ENCODE results near the gene PKDCC.
"Not testable (repeated sequence)": the region's sequence is repeated elsewhere in the genome, so short reads cannot be mapped to it uniquely, and the experiment has no call there.

PKDCC gene

DNA sequence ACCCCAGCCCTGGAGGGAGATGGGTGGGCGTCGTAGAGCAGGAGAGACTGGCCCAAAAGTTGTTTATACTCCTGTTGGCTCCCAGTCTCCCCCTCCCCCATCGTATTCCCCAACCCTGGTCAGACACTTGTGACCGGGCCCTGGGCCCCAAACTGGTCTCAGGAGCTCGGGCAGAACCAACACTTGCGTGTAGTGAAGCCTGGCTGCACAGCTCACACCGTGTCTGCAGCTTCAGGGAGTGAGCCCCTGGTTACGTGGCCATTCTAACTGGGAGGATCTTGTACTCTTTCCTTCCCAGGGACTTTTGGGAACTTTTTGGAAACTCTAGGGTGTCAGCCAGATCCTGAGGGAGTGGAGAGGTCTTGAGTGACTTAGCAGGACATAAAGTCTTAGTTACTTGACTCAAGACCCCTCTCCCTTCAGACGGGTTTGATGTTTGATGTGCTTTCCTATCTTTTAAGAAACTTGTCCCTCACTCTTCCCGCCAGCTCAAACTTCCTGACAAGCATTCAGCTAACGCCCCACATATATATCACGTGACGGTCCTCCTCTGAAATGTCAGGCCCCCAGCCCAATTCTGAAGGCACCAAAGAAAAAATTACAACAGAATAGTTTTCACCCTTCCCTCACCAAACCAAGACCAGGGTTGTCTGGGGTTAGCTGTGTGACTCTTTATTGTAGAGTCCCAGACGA is 2.3 kb downstream of the PKDCC start:
- DNase-seq, result no peak

DNA sequence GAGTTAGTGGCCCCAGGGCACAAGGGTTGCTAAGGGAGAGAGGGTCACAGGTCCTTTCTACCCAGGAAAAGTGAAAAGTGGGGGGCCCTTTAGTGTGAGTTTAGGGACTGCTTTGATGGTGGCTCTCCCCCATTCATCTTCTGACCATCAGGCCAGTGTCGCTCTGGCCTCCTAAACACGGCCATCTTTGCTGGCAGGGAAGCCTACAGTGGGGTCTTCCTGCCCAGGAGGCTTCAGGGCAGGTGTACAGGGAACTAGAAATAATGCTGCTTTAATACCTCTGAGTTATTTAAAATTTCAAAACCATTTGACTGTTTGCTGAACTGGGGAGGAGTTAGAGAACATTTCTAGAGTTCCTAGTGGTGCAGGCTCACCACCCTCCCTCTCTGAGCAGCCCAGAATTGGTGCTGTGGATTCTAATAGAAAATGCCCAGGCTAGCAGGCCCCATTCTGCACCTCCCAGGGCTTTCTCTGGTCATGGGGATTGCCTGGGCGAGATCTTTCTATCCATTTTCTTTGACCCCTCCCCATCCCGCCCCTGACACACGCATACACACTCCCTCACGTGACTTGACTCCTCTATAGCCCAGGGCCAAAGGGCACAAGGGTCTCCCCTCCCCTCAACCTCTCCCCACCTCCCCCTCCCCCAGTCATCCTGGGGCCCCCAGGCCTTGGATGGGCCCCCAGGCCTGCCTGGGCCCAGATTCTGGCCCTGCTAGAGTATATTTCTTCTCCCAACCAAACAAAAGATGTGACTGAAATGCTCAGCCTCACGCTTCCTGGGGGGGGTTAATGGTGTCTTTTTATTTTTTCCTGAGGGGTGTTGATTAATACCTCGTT is 3.1 kb downstream of the PKDCC start:
- DNase-seq, result no peak

DNA sequence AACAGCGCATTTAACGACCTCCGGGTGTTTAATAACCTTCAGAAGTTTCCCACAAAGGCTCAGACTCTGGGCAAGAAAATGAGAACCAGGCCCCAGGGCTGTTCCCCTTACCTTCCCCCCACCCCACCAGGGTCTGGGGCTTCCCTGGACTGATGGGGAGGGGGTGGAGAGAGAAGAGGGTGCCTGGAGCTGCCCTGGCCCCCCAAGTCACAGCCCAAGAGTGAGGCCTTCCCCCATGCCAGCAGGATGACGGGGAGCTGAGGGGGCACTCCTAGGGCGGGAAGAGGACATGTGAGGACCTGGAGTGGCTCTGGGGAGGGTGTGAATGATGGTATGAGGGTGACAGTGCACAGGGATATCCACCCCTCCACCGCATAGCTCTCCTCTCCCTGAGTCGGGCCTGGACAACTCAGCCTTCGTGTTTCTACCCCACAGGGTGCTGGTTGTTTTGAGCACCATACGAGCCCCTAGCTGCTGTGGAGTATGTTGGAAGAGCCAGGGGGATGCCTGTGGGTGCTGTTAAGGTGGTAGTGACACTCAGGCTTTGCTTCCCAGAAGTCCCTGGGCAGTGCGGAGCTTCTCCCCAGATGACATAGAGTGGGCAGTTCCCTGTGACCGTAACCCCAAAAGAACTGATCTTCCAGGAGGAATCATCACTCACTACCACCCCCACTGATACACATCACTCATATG is 3.9 kb downstream of the PKDCC start:
- DNase-seq, result no peak

DNA sequence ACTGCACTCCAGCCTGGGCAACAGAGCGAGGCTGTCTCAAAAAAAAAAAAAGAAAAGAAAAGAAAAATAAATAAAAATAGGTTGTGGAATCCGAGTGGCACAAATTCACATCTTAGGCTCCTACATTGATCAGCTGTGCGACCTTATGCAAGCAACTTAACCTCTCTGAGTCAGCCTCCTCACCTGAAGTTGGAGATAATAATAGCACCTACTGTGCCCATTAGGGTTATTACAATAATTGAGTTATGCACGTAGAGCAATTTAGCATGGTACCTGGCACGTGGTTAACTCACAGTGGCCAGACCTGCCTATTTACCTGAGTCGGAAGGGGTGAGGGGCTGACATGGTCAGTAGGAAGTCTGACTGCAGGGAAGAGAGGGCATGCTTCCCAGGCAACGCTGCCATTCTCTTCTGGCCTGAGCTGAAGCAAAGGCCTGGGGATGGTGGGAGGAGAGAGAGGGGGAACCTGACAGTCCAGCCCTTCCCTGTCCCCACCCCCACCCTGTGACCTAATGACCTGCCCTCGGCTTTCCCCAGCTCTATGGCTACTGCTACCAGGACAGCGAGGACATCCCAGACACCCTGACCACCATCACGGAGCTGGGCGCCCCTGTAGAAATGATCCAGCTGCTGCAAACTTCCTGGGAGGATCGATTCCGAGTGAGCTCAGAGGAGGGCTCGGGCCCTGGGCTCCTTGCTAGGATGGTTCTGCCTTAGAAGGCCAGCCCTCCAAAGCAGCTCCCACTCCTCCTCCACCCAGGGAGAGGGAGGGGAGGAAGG is 5.1 kb downstream of the PKDCC start:
- no peak for DNase-seq

DNA sequence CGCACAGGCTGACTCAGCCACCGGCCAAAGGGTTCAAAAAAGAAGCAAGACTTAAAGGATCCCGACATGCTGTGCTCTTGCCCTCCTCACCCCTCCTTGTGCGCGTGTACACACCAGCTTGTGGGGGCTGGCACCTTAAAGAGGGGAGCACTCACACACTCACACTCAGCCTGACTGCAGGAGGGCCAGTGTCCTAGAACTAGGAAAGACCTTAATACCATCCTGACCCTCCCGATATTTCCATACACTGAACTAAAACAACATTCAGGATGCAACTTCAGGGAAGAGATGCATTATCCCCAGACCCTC is 5.6 kb downstream of the PKDCC start:
- DNase-seq, result no peak

DNA sequence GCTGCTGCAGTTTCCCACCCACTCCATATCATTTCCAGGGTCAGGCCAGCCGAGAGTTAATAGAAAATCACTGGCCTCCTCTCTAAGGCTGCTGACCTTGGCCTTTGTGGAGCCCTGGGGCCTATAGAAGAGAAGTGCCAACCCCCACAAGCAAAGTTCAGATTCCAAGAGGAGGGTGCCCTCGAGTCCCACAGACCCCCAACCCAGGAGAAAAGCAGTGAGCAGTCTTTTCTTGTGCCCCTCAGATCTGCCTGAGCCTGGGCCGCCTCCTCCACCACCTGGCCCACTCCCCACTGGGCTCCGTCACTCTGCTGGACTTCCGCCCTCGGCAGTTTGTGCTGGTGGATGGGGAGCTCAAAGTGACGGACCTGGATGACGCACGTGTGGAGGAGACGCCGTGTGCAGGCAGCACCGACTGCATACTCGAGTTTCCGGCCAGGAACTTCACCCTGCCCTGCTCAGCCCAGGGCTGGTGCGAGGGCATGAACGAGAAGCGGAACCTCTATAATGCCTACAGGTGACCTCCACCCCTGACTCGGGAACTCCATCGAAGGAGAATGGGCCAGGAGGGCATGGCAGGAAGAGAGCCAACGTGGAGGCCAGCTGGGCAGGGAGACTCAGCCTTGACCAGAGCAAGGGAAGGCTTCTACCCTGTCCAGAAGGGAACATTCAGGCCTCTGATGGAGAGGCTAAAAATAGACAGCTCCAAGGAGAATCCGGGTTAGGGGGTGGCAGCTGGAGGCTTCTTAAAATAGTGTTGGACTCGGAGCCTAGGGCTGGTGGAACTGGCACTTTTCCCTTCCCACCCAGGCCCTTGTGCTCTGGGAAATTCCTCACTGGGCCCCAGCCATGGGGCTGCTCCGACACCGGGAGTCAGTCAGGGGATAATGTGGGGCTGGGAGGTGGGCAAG is 6.2 kb downstream of the PKDCC start:
- no peak for DNase-seq

DNA sequence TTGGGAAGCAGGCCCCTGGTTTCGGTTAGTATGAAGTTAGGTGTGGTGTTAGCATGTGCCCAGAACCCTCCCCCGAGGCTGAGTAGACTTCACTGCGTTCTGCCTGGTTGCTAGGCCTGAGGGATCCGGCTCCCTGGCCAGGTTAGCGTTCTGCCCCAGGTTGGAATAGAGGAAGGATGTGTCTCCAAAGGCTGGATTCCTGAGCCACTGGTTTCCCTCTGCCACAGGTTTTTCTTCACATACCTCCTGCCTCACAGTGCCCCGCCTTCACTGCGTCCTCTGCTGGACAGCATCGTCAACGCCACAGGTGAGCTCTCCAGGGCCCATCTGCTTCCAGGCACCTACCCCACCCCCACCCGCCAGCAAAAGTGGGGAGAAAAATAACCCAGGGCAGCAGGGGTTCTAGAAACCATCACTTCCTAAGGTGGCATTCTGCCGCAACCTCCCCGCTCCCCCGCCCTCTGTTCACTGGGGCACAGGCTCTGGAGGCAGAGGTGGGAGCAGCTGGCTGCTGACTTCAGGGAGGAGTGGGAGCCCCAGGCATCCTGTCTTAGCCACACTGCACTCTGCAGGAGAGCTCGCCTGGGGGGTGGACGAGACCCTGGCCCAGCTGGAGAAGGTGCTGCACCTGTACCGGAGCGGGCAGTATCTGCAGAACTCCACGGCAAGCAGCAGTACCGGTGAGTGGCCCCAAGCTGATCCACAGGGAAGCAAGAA is 7.1 kb downstream of the PKDCC start:
- no peak for DNase-seq

DNA sequence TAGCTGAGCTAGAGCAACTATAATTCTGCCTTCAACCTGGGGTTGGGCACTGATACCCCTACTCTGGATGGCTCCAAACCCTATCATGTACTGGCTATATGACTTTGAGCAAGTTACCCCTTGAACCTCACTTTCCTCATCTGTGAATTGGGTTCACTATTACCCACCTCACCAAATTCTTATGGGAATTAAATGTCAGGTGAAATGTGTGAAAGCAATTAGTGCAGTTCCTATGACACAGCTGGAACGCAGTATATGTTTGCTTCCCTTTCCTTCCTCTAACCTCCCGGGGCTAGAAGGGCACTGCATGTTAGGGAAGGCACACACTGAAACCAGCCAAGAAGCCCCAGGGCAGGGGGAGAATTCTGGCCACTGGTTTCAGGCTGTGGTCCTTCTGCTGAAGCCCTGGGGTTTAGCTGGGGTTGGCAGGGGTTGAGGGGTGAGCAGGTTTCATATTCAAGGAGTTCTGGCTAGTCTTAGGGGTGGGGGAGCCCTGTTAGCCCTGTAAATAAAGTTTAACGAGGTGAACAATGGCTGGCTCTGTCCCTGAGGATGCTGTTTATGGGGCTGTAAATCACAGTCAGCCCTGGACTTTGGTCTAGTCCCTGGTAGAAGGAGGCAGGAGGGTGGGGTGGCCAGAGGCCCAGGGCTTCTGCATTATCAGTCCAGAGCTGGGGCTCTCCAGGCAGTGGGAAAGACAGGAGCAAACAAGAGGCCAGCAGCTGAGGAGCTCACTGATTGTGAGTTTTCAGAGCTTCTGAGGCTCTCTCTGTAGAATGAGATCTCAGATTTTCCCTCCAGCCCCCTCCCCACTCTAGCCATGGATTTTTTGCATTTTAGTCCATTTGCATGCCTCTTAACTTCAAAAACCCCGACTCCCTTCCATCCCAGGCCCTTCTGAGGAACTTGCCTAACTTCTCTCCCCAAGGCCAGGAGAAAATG is 8.0 kb downstream of the PKDCC start:
- no peak for DNase-seq

DNA sequence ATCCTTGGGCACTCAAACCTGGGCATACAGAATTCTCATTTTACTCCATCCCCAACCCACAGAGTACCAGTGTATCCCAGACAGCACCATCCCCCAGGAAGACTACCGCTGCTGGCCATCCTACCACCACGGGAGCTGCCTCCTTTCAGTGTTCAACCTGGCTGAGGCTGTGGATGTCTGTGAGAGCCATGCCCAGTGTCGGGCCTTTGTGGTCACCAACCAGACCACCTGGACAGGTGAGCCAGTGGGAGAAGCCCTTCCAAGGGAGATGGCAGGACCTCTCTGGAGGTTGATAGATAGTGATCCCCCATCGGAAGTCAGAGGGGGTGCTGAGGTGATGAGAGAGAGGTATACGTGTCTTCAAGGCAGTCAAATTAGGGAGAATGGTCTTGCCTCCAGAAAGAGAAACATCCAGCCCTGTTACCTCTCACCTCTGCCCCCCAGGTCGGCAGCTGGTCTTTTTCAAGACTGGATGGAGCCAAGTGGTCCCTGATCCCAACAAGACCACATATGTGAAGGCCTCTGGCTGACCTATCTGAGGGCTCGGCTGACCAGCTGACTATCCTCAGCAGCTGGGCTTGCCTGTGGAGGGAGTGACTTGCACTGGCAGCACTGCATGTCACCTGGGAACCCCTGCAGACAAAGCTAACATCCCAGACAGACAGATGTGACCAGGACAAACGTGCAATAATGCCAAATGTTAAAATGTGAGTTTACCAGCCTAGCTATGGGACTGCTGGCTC is 9.5 kb downstream of the PKDCC start:
- DNase-seq, result no peak

DNA sequence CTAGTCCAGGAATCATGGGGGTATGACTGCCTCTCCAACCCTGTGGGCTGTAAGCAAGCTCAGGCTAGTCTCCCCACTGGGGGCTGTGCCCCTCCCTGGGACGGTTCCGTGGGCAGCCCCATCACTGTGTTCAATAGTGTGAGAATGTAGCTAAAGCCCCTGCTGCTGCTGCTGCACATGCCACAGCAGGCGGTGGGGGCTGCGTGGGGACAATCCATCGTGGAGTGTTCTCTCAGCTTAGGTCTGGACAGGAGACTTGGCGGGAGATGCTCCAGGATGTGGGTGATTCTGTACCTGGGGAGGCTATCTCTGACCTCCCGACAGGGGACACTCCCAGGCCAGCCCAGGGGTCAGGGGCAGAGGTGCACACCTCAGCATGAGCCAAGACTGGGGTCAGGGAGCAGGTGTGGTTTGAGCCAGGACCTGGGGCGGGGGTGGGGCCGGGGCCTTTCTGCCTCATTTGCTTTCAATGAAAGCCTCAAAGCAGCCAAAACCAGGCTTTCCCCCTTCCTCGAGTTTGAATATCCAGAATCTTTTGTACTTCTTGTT is 10.2 kb downstream of the PKDCC start:
- DNase-seq, result no peak

DNA sequence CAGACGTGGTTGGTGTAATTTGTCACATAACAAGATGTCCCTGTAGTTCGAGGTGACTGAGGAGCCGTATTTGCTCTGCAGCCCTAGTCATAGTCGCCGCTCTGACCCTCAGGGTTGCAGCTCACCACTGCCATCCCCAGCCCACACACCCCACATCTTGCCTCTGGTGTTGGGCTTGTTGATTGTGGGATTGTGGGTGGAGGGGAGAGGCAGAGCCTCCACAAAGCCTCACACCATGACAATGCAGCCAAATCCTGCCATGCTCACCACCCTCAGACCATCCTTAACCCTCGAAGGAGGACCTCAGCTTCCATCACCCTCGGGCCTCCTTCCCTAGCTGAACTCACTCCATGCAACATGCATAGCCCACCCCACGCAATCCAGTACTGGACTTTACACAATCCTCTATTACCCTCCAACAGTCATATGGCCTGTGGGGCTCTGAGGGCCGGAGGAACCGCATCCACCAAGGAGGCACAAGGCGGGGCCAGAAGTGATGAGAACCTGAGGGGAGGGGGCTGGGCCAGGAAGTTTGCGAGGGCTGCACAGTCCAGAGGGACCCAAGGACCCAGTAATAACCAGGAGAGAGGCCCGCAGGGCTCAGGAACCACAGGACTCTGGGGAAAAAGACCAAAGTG is 11.6 kb downstream of the PKDCC start:
- DNase-seq, result no peak

DNA sequence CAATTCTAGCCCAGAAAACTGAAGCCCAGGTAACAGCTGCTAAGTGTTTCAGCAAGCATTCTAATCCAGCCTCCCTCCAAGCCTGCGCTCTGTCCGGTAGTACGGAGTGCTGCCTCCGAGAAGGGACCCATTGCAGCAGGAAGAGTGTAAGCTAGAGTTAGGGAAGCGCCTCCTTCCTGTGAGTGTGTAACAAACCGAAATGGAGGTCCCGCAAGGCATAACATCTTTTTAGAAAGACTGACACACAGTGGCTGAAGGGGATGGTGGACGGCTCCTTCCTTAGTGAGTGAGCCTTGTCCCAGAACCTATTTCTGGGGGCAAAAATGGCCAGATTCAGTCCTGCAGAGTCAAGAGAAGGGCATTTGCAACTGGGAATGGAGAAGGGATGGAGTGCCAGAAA is 12.2 kb downstream of the PKDCC start:
- DNase-seq, result no peak

DNA sequence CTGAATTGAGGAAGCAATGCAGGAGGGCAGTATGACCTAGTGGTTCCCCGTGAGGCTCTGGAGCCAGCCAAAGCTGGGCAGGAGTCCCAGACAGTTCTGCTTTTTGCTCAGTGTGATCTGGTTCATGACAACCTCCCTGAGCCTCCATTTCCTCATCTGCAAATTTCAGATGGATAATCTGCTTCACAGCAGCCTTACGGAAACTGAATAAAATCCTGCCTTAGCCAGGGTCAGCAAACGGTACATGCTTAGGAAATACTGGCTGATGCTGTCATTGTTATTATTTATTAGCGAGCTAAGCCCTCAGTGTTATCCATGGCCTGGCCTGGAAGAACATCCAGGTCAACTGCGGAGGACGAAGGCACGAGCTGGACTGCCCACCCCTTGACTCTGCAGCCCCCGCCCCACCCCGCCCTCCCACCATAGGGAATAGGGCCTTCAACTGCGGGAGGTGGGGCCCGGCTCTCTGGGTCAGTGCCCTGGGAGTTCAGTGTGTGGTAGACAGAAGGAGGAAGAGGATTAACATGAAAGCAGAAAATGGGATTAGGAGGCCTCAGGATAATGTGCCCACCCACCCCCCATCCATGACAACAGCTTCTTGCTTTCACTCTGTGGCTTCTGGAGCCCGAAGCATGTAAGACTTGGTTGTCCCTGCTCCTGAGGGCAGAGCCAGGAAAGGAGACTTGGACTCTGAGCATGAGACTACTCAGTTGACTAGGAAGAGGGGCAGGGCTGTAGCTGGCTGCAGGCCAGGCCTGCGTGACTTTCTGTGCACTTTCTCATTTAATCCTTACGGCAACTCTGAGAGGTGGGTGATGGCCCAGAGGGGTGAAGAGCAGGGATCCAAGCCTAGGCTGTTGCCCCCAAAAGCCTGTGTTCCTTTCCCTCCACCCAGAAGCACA is 13.1 kb downstream of the PKDCC start:
- DNase-seq, result no peak

DNA sequence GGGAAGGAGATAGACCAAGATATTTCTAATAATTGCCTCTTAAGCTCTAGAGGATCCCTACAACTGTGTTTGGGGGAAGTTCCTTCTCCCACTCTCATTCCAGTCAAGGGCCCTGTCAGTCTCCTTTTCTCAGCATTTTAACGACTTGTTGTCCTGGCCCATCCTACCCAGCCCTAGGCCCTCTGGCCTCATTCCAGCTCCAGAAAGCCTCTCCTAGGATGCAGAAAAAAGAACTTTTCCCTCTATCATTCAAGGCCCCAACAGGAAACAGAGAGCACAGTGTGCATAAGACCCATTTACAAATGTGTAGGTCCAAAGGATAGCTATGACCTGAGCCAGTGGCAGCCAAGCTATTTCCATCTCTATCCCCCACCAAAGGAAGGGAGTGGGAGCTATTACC is 14.0 kb downstream of the PKDCC start:
- DNase-seq, result no peak

DNA sequence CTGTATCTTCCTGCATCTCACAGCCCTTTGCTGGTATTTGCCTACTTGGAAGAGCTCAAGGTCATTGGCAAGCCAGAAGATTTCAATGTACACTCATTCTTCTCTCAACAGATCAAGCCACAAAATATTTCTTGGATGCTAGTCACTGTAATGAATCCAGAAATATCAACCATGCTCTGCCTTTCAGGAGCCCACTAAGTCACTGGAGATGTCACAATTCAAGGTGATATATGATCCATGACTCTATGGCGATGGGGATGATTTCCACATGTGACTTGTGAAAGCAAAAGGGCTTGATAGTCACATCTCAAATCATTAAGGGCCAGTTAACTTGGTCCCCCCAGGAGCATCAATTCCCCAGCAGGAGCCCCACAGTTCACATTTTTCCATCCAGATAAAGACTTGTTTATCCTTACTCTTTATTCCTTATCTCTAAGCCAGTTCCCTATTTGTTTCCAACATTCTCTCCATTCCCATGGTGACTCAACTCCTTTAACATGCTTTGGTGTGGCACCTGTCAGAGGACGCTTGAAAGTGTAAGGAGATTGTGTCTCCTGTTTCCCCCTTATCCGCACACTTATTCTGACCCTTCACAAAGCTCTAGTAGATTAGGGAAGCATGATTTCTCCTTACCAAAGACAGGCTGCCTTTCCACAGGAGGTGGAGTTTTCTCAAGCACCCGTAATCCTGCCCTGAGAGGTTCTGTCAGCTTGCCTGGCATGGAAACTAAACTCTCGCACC is 15.8 kb downstream of the PKDCC start:
- no peak for DNase-seq

DNA sequence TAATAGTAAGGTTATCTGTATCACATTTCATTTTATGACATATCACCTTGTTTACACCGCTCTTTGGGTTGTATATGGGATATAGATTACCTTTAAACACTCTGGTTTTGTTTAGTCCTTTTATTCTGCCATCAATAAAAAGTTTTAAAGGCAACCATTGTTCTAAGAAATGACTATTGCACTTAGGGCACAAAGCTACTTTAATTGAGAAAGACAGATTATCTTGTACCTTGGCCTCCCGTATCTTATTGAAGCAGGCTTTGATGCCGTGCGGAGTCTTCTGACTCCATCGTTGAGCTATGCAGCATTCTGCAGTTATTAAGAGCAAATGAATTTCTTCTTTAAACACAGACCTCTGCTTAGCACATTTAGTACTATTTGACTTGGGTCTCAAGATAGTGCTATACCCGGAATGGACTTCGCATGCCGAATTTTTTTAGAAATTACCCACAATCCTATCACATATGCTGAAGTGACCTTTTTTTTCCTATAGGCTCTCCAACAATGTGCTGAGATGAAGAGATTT is 16.7 kb downstream of the PKDCC start:
- no peak for DNase-seq

DNA sequence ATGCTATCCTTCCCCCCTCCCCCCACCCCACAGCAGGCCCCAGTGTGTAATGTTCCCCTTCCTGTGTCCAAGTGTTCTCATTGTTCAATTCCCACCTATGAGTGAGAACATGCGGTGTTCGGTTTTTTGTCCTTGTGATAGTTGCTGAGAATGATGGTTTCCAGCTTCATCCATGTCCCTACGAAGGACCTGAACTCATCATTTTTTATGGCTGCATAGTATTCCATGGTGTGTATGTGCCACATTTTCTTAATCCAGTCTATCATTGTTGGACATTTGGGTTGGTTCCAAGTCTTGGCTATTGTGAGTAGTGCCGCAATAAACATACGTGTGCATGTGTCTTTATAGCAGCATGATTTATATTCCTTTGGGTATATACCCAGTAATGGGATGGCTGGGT is 17.9 kb downstream of the PKDCC start:
- DNase-seq, result not testable (repeated sequence)

Measured in T-helper 9 cell (primary cell).